ENCODE results near the gene SYNC.

SYNC gene

DNA sequence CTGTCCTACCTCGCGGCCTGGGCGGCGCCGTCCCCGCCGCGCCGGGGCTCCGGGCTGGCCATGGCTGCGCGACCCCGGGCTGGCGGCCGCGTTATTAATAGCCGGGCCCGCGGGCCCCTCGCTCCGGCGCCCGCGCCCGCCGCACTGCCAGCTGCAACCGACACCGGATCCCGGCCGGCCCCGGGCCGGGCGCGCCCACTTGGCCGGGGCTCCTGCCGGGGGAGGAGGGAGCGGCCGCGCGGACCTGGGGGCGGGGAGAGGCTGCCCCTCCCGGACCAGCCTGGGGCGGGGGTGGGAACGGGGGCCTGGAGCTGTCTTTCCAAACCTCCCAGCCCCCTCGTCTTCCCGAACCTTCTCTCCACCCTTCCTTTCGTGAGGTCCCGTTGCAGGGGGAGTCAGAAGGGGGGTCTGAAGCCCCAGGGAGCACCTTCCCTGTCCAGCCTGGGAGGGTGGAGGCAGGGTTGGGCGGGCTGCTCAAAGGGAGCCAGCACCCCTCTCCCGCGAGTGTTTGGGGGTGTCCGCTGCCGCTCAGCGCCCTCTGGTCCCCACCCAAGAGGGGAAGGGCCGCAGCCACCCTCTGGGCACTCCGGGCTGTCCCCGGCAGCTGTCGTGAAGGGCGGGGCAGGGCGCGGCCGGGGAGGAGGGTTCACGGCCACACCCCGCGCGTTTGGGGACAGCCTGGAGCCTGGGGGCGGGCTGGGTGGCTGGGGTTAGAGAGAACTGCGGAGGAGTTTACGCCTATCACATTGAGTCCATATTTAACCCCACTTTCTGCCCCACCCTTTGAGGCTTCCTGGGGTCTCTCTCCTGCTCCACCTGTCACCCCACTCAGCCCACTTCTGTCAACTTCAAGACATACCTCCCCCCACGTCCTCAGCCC, at the start of gene SYNC:
Gene SYNC (minus strand): TSS at position 172 of the 880 bp plus-strand sequence. CDS start 110 bp downstream, at position 62.
- DNase-seq, result peak; percentile 15

DNA sequence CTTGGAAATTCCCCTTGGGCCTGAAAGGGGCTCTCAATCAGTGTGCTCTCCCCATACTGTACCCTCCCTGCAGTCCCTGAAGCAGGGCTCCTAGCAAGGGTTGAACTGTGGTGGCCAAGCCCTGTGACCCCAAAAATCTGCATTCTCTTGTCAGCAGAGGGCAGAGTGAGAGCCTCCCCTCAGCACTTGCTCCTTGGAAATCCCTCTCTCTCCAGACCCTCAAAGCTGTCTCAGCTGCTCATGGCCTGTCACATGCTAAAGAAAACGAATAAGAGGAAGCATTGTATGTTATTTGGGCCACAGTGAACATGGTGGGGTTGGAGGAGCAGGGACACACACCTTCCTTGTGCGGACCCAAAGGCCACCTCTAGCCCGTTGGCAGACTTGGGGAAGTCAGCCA, 47.2 kb upstream of the SYNC start:
- DNase-seq, result no peak

DNA sequence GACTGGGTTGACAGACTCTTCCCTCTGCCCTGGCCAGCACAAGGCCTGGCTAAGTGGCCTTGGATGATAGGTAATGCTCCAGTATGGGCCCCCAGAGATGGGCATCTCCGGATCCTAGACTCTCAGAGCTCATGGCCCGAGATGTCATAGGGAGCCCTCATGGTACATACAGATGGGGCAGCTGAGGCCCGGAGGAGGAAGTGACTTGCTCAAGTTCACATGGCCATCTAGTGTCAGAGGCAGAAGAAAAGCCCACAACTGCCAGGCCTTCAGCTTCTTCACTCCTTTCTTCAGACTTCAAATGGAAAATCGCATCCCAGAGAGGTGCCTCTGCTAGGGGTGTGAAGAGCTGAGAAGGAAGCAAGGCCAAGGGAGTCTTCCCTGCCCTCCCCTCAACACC, 46.8 kb upstream of the SYNC start:
- no peak for DNase-seq

DNA sequence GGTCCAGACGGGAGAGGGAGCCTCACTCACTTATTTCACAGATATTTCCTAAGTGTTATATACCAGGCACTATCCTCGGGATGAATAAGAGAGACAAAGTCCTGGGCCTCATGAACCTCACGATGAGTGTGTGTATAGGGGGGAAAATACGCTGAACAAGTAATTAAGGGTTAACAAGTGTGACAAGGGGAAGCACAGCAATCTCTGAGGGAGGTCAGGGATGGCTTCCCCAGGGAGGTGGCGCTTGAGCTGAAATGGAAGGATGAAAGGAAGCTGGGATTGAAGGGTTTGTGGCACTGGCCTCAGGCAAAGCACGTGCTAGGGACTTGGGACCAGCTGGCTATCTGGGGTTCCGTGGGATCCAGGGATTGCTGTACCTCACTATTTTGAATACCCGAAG, 46.4 kb upstream of the SYNC start:
- DNase-seq, result no peak

DNA sequence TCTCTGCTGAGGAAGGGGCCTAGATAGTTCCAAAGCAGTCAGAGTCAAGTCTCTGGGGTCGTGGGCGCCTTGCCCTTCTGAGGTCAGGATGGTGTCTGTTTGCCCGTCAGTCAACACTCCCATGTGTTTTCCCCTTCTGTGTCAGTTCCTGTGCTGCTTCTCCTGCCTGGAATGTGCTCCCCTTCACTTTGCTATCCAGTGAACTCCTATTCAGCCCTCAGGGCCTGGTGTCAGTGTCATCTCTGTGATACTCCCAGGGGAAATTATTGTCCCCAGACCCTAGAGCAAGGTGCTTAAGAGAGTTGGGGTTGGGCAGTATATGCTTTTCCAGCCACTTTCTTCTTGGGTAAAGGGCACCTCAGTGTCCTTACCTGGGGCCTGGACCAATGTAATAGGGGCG, 45.8 kb upstream of the SYNC start:
- DNase-seq, result no peak

DNA sequence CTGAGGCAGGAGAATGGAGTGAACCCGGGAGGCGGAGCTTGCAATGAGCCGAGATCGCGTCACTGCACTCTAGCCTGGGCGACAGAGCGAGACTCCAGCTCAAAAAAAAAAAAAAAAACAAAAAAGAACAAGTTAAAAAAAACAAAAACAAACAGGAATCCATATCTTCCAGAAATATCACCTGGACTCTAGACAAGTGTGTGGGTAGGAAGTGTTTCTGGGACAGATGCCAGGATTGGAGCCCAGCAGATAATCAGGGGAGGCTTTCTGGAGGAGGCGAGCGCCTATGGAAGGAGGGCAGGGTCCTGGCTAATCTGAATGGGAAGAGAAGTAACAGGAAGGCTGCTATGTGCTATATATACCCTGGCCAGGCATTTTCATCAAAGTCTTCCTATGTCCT, 43.6 kb upstream of the SYNC start:
- DNase-seq, result no peak

DNA sequence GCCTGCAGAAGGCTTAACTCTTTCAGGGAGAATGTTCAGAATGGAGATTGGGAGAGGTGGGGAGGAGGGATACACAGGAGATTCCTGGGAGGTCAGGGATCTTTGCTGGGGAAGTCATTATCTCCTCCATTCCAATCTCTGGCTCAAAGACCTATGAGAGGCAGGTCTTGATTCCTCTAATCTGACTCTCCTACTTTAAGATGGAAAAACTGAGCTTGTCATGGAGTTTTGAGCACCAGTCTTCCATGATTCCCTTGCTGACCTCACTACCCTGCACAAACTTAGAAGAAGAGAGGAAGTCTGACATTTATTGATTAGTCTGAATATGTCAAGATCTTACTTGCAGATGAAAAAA, 41.5 kb upstream of the SYNC start:
- DNase-seq, result no peak

DNA sequence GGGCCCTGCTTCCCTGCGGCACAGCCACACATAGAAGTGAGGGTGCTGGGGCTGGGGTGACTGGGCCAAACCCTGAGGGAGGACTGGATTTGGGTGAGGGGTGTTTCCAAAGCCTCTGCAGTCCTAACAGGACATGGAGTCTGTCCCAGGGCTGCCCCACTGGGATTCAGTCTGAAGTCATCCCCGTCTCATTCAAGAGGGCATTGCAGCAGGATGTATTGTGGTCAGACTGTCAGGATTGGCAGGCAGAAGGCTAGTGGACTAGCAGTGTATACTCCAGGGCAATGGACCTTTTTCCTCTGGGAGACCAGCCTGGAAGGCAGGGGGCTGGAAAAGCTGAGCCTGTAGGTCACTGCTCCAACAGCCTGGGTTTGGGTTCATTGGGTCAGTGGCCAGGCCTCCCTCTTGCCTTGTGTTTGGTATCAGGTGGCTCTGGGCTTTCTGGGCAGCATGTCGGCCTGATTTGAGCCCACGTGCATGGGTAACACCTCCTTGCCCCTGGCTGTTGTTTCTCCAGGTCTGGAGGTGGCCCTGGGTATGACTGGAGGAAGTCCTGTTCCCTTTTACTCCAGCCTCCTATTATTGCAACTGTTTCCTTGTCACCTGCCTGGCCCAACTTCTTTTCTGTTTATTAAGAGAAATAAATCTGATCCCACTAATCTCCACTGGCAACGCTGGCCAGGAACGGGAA, 41.0 kb upstream of the SYNC start:
- no peak for DNase-seq

DNA sequence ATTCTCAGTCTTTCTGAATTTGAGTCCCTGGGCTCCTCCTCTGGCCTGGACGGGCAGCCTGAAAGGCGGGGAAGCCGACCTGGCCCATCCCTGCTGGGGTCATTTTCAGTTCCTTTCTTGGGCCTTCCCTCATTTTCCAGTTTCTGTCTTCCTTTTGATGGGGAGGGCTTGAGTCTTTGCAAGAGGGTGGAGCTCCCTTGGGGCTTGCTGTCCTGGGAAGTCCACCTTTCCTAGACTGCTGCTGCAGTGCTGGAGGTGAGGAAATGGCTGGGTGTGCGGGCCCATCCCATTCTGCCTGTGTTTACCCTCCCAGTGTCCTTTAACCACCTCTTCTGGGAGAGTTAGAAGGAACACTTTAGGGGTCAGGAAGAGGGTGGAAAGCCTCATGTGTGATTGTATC, 40.4 kb upstream of the SYNC start:
- no peak for DNase-seq

DNA sequence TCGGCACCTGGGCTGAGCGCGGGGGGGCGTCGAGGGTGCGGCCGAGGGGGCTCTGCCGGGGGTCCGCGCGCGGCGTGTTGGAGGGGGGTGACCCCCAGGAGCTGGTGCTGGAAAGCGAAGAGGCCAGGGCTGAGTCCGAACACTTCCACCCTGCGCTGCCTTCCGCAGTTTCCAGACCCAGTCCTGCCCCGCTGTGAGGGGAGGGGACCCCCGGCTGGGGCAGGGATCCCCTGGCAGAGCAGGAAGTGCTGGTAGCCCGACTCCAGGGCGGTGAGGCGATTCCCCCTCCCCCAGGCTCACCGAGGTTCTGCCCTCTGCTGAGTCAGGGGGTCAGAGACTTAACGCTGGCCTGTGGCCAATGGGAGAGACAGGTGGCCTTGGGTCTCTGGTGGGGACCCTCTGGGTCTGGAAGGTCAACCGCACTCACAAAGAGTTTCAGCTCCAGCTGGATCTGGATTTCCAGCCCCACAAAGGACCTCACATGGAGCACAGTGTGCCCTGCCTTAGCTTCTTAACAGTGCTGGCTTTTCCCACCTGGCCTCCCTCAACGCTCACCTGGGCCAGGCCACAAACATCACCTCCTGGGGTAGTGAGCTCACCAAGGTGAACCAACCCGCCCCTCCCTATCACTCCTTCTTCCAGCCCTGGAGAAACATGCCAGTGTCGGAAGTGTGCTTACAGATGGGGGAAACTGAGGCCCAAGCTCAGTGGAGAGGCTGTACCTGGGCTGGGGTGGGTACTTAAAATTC, 39.8 kb upstream of the SYNC start:
- no peak for DNase-seq

DNA sequence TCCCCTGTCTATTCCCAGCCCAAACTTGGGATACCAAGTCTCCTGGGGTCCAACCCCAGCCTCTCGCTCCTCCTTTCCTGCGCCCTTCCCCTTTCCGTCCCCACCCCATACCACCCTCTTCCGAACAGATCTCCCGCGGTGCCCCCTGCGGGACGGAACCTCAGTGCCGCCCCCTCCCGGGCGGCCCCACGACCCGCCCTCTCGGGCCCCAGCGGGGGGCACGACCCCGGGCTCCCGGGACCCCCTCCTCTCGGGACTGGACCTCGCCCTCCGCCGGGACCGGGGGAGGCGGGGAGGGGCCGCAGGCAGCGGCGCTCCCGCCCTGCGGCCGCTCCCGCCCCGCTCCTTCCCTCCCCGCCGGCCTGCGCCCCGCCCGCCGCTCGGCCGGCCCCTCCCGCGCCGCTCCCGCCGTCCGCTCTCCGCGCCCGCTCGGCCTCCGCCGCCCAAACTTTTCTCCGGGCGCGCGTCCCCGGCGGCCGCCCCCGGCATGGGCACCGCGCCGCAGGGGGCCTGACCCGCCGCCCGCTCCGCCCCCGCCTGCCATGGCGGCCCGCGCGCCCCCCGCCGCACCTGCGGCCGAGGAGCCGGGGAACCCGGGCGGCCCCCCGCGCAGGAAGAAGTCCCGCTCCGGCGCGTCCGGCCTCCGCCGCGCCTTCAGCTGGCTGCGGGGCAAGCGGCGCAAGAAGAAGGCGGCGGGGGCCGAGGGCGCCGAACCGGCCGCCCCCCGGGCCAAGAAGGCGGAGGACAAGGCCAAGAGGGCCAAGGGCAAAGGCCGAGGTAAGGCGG, 39.0 kb upstream of the SYNC start:
- DNase-seq, result no peak

DNA sequence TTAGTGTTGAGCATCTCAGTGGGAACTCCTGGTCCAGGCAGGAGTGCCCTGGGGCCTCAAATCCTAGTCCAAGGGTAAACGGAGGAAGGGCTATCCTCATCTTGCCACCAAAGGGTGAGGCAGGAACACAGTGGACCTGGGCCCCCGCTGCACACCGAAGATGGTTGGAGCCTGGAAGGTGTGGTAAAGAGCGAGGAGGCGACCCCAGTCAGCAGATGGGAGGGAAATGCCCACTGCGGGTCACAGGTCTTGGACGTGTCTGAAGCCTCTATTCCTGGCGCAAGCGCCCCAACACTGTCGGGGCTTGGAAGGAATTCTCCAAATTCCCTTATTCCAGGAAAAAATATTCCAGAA, 38.5 kb upstream of the SYNC start:
- DNase-seq, result no peak

DNA sequence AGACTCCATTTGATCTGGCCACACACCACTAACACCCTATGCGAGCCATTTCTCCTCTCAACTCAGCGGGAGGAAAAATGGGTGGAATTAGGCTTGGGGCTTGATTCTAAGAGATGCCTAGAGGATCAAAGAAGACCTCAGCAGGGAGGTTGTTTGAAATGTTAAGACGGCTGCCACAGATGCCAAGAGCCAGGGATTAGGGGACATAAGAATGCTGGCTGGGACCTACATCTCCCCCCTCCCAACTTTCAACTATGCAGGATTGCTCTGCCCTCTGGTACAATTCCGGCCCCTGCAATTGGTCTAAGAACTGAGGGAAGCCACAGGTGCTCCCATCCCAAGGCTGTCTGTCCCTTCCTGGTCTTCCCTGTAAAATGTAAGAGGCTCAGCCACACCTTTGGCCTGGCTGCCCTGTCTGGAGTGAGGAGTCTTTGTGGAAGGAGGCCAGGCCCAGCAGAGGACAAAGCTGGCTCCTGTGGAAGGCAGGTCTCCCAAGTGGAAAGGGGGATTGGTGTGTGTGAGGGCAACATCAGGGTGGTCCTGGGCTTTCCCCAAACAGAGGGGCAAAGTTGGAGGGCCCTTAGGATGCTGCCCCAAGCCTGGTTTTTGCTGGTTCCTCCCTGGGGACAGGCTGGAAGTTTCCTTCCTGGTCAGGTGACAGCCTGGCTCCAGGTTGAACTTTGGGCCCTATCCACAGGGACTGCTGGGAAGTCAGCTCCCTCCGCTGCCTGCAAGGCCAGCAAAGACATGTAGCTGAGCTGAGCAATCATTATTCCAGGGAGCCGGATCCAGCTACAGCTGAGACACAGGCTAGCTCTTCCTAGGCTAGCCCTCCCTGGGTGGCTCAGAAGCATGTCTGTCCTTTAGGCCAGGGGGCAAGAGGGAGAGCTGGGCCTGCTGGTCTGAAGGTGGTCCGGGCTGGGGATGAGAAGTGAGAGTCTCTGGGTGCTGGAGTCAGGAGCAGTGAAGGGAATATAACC, 34.5 kb upstream of the SYNC start:
- DNase-seq, result no peak

DNA sequence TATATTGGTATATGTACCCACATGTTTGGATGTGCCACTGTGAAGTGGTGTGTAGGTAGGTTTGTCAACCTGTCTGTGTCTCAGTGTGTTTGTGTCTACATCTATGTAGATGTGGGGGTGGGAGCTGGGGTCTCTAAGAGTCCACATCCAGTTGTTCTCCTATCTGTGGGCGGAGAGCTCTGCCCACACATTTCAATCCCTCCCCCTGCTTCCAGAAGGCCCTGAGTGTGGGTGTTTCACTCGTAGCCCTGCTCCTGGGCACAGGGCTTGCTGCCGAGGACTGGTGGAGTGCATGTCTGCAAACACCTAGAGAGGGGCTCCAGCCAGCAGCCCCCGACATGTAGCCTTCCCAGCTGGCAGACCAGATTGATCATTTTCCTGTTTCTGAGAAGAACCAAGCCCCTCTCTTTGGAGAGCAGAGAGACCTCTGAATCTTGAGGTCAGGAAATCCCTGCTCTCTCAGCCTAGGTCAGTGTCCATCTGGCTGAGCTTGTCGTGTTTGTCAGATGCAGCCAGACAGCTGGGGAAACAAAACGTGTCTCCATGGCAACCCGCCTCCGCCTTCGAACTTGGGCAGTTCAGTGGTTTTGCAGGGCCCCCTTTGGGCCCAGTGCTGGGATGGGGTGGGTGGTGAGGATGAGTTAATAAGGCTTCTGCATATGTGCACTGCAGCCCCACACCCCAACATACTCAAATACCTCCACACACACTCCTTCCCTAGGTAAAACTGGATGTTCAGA, 31.2 kb upstream of the SYNC start:
- DNase-seq, result no peak

DNA sequence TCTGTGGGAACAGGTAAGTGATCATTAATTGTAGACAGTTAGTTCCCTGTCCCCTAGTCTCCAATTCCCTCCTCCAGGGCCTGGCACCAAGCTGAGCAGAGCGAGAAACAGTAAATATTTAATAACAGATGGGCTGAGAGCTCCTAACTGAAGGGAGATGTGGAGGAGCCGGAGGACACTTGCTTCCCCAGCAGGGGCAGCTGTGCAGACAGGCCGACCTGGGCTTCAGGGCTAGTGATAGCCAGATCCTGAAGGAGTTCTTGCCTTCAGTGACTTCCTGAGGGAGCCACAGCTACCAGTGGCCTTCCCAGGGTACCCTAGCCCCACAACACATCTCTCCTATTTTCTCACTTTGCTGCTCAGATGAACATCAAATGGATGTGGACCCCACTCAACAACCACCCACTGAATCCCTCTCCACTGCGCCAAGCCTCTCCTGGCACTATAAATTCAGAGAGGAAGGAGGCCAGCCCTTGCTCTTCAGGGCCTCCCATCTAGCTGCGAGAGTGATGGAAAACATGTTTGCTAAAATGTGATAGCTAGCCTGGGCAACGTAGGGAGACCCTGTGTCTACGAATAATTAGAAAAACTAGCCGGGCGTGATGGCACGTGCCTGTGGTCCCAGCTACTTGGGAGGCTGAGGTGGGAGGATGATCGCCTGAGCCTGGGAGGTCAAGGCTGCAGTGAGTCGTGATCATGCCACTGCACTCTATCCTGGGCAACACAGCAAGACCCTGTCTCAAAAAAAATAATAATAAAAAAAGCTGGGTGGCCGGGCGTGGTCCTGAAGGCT, 26.9 kb upstream of the SYNC start:
- DNase-seq, result no peak

DNA sequence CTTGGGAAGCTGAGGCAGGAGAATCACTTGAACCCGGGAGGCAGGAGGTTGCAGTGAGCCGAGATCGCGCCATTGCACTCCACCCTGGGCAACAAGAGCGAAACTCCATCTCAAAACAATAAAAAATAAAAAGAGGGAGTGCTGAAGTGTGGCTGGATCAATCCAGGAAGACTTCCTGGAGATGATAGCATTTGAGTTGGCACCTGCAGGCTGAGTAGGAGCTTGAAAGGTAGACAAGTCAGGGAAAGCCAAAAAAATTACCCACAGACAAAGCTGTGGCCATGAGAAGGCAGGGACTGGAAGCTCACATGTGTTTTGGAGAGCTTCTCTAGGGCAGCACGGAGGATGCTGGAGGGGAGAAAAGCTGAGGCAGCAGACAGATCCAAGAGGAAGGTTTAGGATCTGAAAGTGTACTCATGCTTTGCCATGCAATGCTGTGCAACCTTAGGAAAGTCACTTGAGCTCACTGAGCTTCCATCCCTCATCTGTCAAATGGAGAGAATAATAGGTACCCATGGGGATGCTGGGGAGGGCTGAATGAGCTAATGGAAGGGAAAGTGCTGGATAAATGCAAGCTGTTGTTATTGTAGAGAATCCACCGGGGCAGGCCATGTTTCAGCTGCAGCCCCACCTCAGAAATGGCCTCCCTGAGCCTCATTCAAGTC, 26.0 kb upstream of the SYNC start:
- no peak for DNase-seq

DNA sequence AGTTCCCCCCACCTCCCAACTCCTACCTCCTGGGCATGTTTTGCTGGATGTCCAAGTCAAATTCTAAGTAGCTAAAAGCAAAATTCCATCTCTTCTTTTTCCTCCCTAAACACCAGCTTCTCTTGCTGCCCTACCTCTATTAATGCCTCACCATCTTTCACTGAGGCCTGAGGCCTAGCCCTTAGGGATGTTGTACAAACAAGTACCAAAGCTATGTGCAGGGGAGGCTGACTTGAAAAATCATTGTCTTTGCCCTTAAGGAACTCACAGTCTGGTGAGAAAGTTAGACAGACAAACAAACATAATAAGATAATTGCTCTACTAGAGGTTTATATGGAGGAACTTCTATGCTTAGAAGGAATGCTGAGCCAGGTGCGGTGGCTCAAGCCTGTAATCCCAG, 25.3 kb upstream of the SYNC start:
- no peak for DNase-seq

DNA sequence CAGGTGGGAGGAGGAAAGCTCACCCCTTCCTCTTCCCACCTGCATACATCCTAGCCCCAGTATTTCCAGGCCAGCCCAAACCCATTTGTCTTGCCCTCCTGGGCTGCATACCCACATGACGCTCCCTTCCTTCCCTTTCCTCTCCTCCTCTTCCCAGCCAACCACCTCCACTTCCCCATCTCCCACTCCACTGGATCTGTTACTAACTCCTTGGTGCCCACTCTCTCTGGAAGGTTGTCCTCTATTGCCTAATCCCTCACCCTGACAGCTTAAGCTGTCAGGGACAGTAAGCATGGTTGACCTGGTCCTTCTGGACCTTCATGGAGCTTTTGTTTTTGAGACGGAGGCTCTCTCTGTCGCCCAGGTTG, 23.0 kb upstream of the SYNC start:
- no peak for DNase-seq

DNA sequence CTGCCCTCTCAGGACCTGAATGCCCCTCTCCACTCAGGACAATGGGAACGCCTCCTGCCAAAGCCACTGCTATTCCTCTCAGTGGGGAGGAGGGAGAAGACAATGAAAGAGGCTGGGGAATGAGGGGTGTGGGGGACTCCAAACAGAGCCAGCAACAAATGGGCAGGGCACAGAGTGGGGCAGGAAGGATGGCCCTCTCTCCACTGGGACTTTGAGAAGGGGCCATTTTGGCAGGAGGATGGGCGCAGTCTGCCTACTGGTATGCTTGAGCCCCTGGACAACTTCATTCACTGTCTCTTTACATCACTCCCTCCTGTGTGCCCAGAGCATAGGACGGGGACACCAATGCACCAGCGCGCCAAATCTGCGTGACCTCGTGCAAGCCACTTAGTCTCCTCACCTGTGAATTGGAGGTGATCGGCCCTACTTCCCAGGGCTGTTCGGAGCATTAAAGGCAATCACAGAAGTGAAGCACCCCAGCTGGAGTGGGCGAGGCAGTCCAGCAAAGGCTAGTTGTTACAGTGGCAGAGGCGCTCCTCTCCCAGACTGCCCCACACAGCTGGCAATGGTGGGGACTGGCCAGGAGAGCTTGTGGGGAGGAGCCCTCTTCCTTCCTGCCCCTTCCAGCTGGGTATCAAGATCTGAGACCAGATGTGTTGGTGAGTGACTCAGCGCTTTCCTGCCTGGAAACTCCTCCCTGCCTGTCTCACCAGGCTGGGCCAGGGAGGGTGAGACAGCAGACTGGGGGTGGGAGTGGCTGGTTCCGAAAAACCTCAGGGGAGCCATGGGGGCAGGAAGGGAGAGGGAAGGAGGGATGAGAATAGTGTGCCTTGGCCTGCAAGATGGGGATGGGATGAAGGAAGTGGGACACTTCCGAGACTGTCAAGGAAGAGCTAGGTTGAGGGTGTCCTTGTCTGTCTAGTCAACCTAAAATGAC, 22.4 kb upstream of the SYNC start:
- no peak for DNase-seq

All from activated naive CD4-positive, alpha-beta T cell treated with anti-CD3 and anti-CD28 coated beads, Interleukin-2, amount 50 U/mL, for 16 hours (primary cell).